ENCODE measurements around the gene FLT1.
A peak's percentile ranks its signal among the peaks of the same experiment; 100 is the strongest.

The FLT1 gene

DNA sequence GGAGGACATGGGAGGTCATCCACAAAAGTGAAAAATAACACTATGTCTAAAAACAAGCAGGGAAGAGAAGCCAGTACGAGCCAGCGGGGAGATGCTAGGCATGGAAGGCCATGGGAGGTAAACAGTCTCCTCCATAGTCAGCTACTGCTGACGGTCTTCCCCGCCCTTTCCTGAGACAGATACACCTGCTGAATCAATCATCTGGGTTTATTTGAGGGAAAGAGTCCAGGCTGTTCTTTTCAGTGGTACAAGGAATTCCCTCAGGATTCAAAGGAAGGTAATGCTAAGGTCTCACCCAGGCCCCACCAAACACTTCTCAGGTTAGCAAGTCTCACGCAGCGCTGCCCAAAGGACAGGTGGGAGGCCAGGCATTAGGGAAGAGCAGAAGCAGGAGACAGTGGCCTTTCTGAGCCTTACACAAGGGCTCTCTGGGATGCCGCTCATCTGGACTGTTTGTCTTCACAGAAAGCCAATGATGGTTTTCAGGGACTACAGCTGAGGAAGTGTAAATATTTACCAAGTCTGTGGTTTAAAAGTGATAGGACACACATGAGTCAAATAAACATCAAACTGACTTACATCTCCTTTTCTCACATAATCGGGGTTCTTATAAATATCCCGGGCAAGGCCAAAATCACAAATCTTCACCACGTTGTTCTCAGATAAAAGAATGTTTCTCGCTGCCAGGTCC is 173.9 kb downstream of the FLT1 start:
- in situ Hi-C loops (cut with HindIII; ENCODE audit: low pct_ligation_motif_present, low pct_unique_long_range_greater_than_20kb, low sequenced_read_pairs) = no loop called here
- no peak for DNase-seq

- in situ Hi-C loops (cut with HindIII; ENCODE audit: low pct_ligation_motif_present, low pct_unique_long_range_greater_than_20kb, low sequenced_read_pairs) = no loop called here
- no peak for DNase-seq
Observed at GRCh38 chr13:28320209-28320608, 174.7 kb downstream of the FLT1 start.

GRCh38 chr13:28319528-28319927 is 175.4 kb downstream of the FLT1 start:
- in situ Hi-C loops (cut with HindIII; ENCODE audit: low pct_ligation_motif_present, low pct_unique_long_range_greater_than_20kb, low sequenced_read_pairs) = no loop called here
- DNase-seq = no peak

- in situ Hi-C loops (cut with HindIII; ENCODE audit: low pct_ligation_motif_present, low pct_unique_long_range_greater_than_20kb, low sequenced_read_pairs) = no loop called here
Observed at GRCh38 chr13:28318496-28318895, 176.4 kb downstream of the FLT1 start.

DNA sequence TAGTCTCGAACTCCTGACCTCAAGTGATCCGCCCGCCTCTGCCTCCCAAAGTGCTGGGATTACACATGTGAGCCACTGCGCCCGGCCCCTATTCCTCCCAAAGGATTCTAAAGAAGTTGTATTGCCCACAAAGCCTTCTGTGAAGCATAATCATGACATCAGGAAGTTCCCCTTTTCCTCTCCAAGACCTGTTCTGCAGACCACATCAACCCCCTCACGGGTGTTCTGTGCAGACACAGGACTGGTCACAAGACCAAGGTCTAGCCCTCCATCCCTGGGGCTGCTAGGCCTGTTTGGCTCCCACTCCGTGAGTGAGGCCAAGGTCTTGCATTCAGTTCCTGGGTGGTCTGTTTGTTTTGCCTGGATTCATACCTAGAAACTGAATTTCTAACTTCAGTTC is 178.1 kb downstream of the FLT1 start:
- in situ Hi-C loops (cut with HindIII; ENCODE audit: low pct_ligation_motif_present, low pct_unique_long_range_greater_than_20kb, low sequenced_read_pairs) = no loop called here
- no peak for DNase-seq

More at GRCh38 chr13:28318496-28318895, 176.4 kb downstream of the FLT1 start:
- DNase-seq = no peak

DNA sequence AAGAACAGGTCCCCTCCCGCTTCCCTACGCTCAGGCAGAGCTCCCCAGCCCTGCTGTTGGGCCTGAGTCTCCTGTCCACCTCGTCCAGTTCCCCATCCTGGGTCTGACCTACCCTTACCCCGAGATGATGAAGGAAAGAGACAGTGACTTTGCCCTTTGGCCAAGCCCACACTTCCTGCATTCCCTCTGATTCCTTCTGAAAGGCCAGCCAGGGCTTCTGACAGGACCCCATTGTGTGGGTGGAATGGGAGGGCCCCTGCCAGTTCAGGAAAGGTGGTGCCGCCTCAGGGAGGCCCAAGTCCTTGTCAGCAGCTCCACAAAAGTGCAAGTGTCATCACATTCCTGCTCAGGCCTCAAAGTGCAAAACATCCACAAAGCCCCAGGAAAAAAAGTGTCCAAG is 178.8 kb downstream of the FLT1 start:
- in situ Hi-C loops (cut with HindIII; ENCODE audit: low pct_ligation_motif_present, low pct_unique_long_range_greater_than_20kb, low sequenced_read_pairs) = no loop called here
- no peak for DNase-seq

DNA sequence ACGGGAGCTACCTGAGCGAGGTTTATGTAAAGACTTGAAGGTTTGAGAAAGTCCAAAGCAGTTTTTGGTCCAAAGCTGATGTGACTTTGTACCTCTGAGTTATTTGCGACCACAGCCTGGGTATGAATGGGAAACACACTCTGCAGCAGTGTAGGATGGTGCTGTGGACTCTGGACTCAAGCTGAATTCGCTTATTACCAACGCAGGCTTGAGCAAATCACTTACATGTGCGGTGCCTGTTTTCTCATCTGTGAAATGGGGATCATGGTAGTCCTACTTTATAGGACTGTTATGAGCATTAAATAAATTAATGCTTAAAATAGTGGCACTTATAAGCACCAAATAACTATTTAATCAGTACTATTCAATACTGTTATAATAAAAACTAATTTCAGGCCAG is 180.0 kb downstream of the FLT1 start:
- in situ Hi-C loops (cut with HindIII; ENCODE audit: low pct_ligation_motif_present, low pct_unique_long_range_greater_than_20kb, low sequenced_read_pairs) = no loop called here
- DNase-seq = no peak

GRCh38 chr13:28313579-28313978 is 181.3 kb downstream of the FLT1 start:
- DNase-seq = peak; percentile 7
- in situ Hi-C loops (cut with HindIII; ENCODE audit: low pct_ligation_motif_present, low pct_unique_long_range_greater_than_20kb, low sequenced_read_pairs) = no loop called here

GRCh38 chr13:28306325-28306724 is 188.6 kb downstream of the FLT1 start:
- in situ Hi-C loops (cut with HindIII; ENCODE audit: low pct_ligation_motif_present, low pct_unique_long_range_greater_than_20kb, low sequenced_read_pairs) = no loop called here
- no peak for DNase-seq

DNA sequence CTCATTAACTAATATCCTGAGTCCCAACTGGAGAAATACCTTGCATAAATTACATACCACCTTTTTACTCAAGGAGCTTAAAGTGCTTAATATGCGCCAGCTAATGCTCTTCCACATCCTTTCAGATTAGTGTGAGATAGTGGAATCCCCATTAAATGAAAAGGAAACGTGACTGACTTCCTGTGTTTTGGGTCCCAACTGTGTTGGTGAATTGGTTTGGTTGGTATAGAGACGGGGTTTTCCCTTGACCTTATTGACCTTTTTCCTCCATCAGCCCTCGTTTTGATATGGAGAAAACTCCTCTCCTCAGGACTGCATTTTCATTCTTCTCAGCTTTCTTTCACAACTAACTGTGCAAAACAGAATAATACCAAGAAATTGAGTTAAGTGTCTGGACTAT is 193.1 kb downstream of the FLT1 start:
- no peak for DNase-seq
- in situ Hi-C loops (cut with HindIII; ENCODE audit: low pct_ligation_motif_present, low pct_unique_long_range_greater_than_20kb, low sequenced_read_pairs) = no loop called here

DNA sequence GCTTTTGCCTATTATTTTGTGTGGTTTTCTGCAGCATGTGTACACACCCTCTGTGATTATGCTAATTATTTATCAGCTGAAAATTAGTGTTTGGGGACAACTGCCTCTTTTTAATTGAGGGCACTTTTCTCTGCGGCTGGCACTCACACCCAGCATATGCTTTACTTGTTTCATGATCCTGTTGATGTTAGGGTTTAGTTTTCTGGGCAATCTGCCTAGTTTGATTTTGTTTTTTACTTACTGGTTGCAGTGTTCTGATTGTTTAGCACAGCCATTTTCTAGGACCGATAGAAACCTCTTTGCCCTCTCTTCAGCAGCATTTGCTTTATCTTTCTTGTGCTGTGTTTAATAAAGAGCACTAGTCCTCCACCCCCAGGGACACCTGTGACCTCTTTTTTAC is 195.0 kb downstream of the FLT1 start:
- in situ Hi-C loops (cut with HindIII; ENCODE audit: low pct_ligation_motif_present, low pct_unique_long_range_greater_than_20kb, low sequenced_read_pairs) = no loop called here
- DNase-seq = no peak

- in situ Hi-C loops (cut with HindIII; ENCODE audit: low pct_ligation_motif_present, low pct_unique_long_range_greater_than_20kb, low sequenced_read_pairs) = no loop called here
- DNase-seq = no peak
Observed at GRCh38 chr13:28297341-28297740, 197.6 kb downstream of the FLT1 start.

DNA sequence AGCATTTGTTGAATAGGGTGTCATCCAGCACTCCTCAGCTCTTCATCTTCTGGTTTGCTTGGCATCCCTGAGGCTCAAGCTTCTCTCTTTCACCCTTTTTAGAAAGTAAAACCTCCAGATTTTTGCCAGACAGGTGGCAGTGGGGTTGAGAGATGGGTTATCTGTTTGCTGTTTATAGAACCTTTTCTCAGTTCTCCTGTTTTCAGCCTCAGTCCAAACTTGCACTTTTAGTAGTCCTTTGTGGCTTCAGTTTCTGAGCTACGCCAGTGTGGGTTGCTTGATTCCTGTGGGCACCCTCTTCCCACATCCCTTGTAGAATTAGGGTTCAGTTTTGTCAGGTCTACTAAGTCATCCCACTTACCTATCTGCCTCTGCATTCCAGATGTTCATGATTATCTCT is 208.7 kb downstream of the FLT1 start:
- in situ Hi-C loops (cut with HindIII; ENCODE audit: low pct_ligation_motif_present, low pct_unique_long_range_greater_than_20kb, low sequenced_read_pairs) = no loop called here
- no peak for DNase-seq

DNA sequence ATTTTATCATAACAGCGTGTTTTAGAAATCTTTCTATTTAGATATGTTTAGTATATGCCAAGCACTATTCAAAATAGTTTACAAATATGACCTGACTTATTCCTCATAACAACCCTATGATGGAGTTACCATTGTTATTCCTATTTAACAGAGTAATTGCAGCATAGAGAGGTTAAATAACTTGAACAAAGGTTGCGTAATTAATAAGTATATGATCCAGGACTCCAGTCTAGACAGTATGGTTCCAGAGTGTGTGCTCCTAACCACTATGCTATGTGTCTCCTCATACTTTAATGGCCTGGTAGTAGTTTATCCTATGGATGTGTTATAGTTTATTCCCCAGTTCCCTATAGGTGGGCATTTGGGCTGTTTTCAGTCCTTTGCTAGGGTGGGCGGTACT is 211.3 kb downstream of the FLT1 start:
- DNase-seq = no peak
- in situ Hi-C loops (cut with HindIII; ENCODE audit: low pct_ligation_motif_present, low pct_unique_long_range_greater_than_20kb, low sequenced_read_pairs) = no loop called here

GRCh38 chr13:28282451-28282850 is 212.5 kb downstream of the FLT1 start:
- DNase-seq = peak; percentile 44
- in situ Hi-C loops (cut with HindIII; ENCODE audit: low pct_ligation_motif_present, low pct_unique_long_range_greater_than_20kb, low sequenced_read_pairs) = no loop called here

DNA sequence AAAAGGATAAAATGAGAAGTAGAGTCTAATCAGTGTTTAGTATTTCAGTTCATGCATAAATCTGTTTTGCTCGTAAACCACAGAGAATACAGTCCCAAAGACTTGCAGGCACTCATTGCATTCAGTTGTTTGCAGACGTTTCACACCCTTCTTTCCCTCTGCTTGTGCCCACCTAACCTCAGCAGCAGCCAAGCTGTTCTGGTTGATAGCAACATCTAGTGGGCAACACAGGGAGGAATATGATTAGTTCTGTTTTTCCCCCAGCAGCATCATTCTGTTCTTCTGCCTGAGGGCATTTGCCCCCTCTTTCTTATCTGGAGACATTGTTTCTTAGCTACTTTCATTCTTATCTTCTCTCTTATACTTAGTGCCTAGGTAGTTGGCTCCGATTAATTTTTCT is 221.0 kb downstream of the FLT1 start:
- in situ Hi-C loops (cut with HindIII; ENCODE audit: low pct_ligation_motif_present, low pct_unique_long_range_greater_than_20kb, low sequenced_read_pairs) = no loop called here
- DNase-seq = no peak

DNA sequence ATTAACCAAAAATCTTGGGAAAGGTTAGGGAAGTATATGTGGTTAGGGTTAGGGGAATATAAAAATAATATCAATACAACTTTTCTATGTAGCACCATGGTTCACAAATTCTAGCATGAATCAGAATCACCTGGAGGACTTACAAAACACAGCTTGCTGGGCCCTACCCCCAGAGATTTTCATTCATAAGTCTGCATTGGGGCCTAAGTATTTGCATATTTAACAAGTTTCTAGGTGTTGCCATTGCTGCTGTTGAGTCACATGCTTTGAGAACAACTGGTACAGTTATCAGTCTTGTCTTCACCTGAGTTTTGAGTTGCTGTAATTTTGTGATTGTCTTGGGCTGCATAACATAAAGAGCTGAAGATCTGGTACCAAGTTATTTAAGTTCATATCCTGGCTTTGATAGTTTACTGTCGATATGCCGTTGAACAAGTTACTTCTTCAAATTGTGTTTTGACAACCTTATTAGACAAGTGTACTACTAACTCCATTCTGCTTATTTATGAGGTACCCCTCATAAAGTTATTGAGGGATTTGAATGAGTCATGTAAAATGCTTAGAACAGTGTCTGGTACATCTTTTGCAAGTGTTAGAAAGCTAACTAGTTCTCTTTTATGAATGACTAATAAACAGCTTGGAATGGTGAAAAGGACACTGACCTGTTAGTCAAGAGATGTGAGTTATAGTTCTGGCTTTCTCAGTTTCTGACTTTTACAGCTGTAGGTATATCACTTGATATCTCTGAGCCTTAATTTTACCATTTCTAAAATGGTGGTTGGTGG is 223.7 kb downstream of the FLT1 start:
- in situ Hi-C loops (cut with HindIII; ENCODE audit: low pct_ligation_motif_present, low pct_unique_long_range_greater_than_20kb, low sequenced_read_pairs) = no loop called here
- DNase-seq = no peak

GRCh38 chr13:28268800-28269223 is 226.1 kb downstream of the FLT1 start:
- in situ Hi-C loops (cut with HindIII; ENCODE audit: low pct_ligation_motif_present, low pct_unique_long_range_greater_than_20kb, low sequenced_read_pairs) = no loop called here

GRCh38 chr13:28267497-28267896 is 227.4 kb downstream of the FLT1 start:
- no peak for DNase-seq
- in situ Hi-C loops (cut with HindIII; ENCODE audit: low pct_ligation_motif_present, low pct_unique_long_range_greater_than_20kb, low sequenced_read_pairs) = no loop called here

More at GRCh38 chr13:28268800-28269223, 226.1 kb downstream of the FLT1 start:
- DNase-seq = no peak

DNA sequence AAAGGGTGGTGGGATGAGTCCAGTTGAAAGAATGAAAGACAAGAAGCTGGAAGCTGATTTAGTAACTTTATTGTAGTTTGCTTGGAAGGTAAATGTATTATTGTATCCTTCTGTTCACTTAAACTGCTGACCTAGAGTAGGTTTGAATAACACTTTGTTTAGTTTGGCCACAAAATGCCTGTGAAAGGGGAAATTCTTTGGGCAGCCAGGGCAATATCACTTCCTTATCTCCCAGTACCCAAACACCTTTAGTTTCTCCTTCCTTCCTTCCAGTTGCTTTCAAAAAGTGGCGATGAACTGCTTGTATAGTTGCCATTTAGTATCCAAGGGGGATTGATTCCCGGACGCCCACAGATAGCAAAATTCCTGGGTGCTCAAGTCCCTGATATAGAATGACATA is 236.5 kb downstream of the FLT1 start:
- no peak for DNase-seq
- in situ Hi-C loops (cut with HindIII; ENCODE audit: low pct_ligation_motif_present, low pct_unique_long_range_greater_than_20kb, low sequenced_read_pairs) = no loop called here

Data from ACHN (cell line).